Caco-2 (cell line): ENCODE data around the gene KHSRP. TPM values are rescaled to one million over a fixed set of nuclear protein-coding genes. Genes with fewer than 3 reads are reported as not detected.
"Not testable (repeated sequence)": the region's sequence is repeated elsewhere in the genome, so short reads cannot be mapped to it uniquely, and the experiment has no call there.

Experiments used
- BruUV-seq: library from RNA; stranded (reverse); fragments of 400-500 nt; replicated peaks from 2 replicates; lab custom pipeline; 2021; lab: Mats Ljungman, UMichigan
- CTCF ChIA-PET: fragments of 300-600 bp; sonication (Branson Sonifier 250); formaldehyde crosslinking; loops from one replicate; lab custom pipeline; 2022; ENCODE audit warnings: antibody characterized with exemption; lab: Charles Lee
- POLR2A ChIA-PET: fragments of 300-600 bp; sonication (Branson Sonifier 250); formaldehyde crosslinking; loops from one replicate; lab custom pipeline; 2022; ENCODE audit warnings: antibody characterized with exemption; lab: Charles Lee
- DNase-seq, 2 experiments: peaks; one replicate each; pipeline versions ENCODE4 v3.0.0 to v3.0.0-alpha.2; 2020 to 2022
- H3K27me3 ChIP-seq: replicated peaks from 2 replicates; pipeline ENCODE4 v1.6.0; 2011; ENCODE audit warnings: low read length; ENCODE audit not compliant: control insufficient read depth, insufficient read depth
- H3K36me3 ChIP-seq: 2 replicates; pipeline ENCODE4 v1.5.1; 2011; ENCODE audit warnings: low read length; ENCODE audit not compliant: control insufficient read depth, insufficient read depth
- H3K4me1 ChIP-seq: fragments of 250-450 bp; sonication (Bioruptor Pico); 2 replicates; pipeline ENCODE4 v1.5.1; 2020; ENCODE audit warnings: mild to moderate bottlenecking
- H3K4me3 ChIP-seq: 2 replicates; pipeline ENCODE4 v1.5.1; 2011; ENCODE audit warnings: low read depth, mild to moderate bottlenecking, control low read depth, low read length
- H3K9me3 ChIP-seq: fragments of 250-450 bp; sonication (Bioruptor Pico); 2 replicates; pipeline ENCODE4 v1.5.1; 2020; ENCODE audit warnings: mild to moderate bottlenecking, moderate library complexity
- H3K27ac Mint-ChIP-seq: one replicate; pipeline ENCODE4 v1.8.0; 2022; ENCODE audit warnings: mixed read lengths; ENCODE audit not compliant: unreplicated experiment
- H3K27me3 Mint-ChIP-seq: one replicate; pipeline ENCODE4 v1.8.0; 2022; ENCODE audit warnings: mixed read lengths; ENCODE audit not compliant: insufficient read depth, unreplicated experiment
- H3K36me3 Mint-ChIP-seq: one replicate; pipeline ENCODE4 v1.8.0; 2022; ENCODE audit warnings: mild to moderate bottlenecking, mixed read lengths; ENCODE audit not compliant: insufficient read depth, unreplicated experiment
- H3K4me1 Mint-ChIP-seq: one replicate; pipeline ENCODE4 v1.8.0; 2022; ENCODE audit warnings: low read depth, mixed read lengths; ENCODE audit not compliant: unreplicated experiment
- H3K4me3 Mint-ChIP-seq: one replicate; pipeline ENCODE4 v1.8.0; 2022; ENCODE audit warnings: mild to moderate bottlenecking, moderate library complexity, mixed read lengths; ENCODE audit not compliant: unreplicated experiment
- H3K9me3 Mint-ChIP-seq: one replicate; pipeline ENCODE4 v1.8.0; 2022; ENCODE audit warnings: mixed read lengths; ENCODE audit not compliant: unreplicated experiment
- intact Hi-C: fragments of 100-400 bp; cut with micrococcal nuclease; formaldehyde crosslinking; loops from one replicate; pipeline ENCODE4 v1.10.0; 2022; ENCODE audit not compliant: unreplicated experiment
- total RNA-seq: library from RNA; stranded (reverse); gene quantifications from 2 replicates; pipeline ENCODE4 v1.2.3, GENCODE V29; 2022
- TF ChIP-seq, protein P1 (sequence below), 2 experiments: fragments of 200-600 bp in 1 of 2; IDR thresholded peaks; 1 replicate in 1 of 2; 2 replicates in 1 of 2; pipeline versions ENCODE4 v1.5.1 to v1.8.0; 2011 to 2022; ENCODE audit warnings: antibody characterized with exemption in 1 of 2, control low read depth in 1 of 2, inconsistent platforms in 1 of 2, low read depth in 1 of 2, low read length in 1 of 2, mild to moderate bottlenecking in 1 of 2, moderate library complexity in 1 of 2; ENCODE audit not compliant: insufficient read depth in 1 of 2, severe bottlenecking in 1 of 2, unreplicated experiment in 1 of 2

The KHSRP gene
- total RNA-seq, 1 experiment from 2014 or later, result 610 TPM

DNA sequence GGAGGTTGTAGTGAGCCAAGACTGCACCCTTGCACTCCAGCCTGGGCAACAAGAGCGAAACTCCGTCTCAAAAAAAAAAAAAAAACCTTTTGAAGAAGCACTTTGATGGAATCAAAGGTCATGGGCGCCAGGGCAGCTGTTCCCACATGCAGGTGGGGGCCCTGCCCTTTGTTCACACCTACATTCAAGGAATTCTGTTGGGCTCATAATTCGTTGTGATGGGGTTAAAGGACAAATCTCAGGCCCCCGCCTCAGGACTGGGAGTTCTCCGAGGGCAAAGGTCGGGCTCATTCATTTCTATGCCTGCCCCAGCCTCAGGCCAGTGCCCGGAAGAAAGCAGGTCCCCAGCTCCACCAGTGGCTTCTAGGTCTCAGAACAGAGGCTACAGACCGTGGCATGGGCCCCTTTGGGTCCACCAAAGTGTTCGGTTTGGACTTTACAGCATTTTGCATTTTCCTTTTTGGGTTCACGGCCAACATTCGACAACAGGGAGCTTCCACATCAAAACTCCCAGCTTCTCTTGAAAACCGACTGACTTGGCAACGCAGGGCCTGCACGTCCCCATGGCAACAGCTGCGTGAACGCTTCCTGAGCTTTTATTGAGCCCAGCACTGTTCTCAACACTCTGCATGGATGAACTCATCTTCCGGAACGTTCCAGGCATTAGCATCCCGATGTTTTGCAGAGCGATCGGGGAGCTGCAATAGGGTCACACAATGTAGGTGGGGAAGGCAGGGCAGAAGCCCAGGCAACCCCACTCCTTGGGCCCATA lies 21.6 kb downstream of the KHSRP start:
- intact Hi-C loops, result loop anchor here (1.0 kb wide), 2 partner anchors 10 to 30 kb away; partner anchors contain the start of gene GTF2F1
- Histone ChIP-seq H3K36me3 (no peaks in the 10 kb centered on the region), H3K4me1 (peaks cover 27% of the 10 kb centered on the region), H3K4me3 (peak overlapping the region; percentile 30), H3K27me3 (no peaks in the 10 kb centered on the region), H3K9me3 (no peaks in the 10 kb centered on the region)
- Mint-ChIP-seq H3K9me3 (no peaks in the 10 kb centered on the region), H3K4me1 (peaks cover 6% of the 10 kb centered on the region), H3K36me3 (no peaks in the 10 kb centered on the region), H3K4me3 (peak overlapping the region; percentile 70), H3K27me3 (no peaks in the 10 kb centered on the region), H3K27ac (peak overlapping the region; percentile 98)
- ChIA-PET POLR2A (interaction anchor here (0.5 to 2.6 kb wide), 9 partner anchors 10 to 315 kb away, joined by 3 to 25 read pairs (median 6); partner anchors contain the start of genes ALKBH7, GTF2F1, KHSRP and PSPN), CTCF (interaction anchor here (0.6 to 1.2 kb wide), 5 partner anchors 9 to 31 kb away, joined by 3 read pairs; partner anchors contain the start of gene ALKBH7)
- TF ChIP-seq, protein P1, sequence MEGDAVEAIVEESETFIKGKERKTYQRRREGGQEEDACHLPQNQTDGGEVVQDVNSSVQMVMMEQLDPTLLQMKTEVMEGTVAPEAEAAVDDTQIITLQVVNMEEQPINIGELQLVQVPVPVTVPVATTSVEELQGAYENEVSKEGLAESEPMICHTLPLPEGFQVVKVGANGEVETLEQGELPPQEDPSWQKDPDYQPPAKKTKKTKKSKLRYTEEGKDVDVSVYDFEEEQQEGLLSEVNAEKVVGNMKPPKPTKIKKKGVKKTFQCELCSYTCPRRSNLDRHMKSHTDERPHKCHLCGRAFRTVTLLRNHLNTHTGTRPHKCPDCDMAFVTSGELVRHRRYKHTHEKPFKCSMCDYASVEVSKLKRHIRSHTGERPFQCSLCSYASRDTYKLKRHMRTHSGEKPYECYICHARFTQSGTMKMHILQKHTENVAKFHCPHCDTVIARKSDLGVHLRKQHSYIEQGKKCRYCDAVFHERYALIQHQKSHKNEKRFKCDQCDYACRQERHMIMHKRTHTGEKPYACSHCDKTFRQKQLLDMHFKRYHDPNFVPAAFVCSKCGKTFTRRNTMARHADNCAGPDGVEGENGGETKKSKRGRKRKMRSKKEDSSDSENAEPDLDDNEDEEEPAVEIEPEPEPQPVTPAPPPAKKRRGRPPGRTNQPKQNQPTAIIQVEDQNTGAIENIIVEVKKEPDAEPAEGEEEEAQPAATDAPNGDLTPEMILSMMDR (IDR thresholded peaks at IDR 0.05; ENCODE audit: insufficient read depth in 1 of 2, low read depth in 1 of 2, low read length in 1 of 2, severe bottlenecking in 1 of 2, unreplicated experiment in 1 of 2), result no peak
- BruUV-seq, result TSS peak; percentile 93
- peak; percentile 93 to 96 for DNase-seq

DNA sequence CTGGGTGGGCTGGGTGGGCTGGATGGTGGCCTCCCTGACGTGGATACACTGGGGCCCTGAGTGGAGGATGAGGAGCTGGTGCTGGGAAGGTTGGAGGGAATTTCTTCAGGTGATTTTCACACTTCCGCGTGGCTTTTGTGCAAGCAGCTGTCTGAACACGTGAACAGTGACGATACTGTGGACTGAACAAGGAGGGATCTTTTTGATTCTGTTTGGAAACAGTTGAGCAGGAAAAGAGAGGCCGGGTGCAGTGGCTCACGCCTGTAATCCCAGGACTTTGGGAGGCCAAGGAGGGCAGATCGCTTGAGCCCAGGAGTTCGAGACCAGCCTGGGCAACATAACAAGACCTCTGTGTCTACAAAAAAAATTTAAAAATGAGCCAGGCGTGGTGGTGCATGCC lies 22.6 kb downstream of the KHSRP start:
- no peaks in the 10 kb centered on the region for H3K36me3 ChIP-seq
- TF ChIP-seq, protein P1 (IDR thresholded peaks at IDR 0.05; ENCODE audit: insufficient read depth in 1 of 2, low read depth in 1 of 2, low read length in 1 of 2, severe bottlenecking in 1 of 2, unreplicated experiment in 1 of 2), result no peak
- Mint-ChIP-seq H3K9me3 (no peaks in the 10 kb centered on the region), H3K4me3 (peak overlapping the region; percentile 70), H3K27me3 (no peaks in the 10 kb centered on the region), H3K4me1 (peaks cover 6% of the 10 kb centered on the region), H3K27ac (peak overlapping the region; percentile 98), H3K36me3 (no peaks in the 10 kb centered on the region)
- POLR2A ChIA-PET, result interaction anchor here (0.6 to 2.6 kb wide), 5 partner anchors 9 to 314 kb away, joined by 6 to 25 read pairs (median 20); partner anchors contain the start of genes ALKBH7, GTF2F1 and KHSRP
- BruUV-seq, result no TSS peak
- peaks cover 27% of the 10 kb centered on the region for H3K4me1 ChIP-seq
- H3K4me3 ChIP-seq, result peak overlapping the region; percentile 27
- CTCF ChIA-PET, result interaction anchor here (0.8 to 1.2 kb wide), 2 partner anchors 8 to 30 kb away, joined by 3 read pairs; partner anchors contain the start of gene ALKBH7
- no peak for DNase-seq
- H3K9me3 ChIP-seq, result no peaks in the 10 kb centered on the region
- no peaks in the 10 kb centered on the region for H3K27me3 ChIP-seq
- intact Hi-C loops, result no loop called here

DNA sequence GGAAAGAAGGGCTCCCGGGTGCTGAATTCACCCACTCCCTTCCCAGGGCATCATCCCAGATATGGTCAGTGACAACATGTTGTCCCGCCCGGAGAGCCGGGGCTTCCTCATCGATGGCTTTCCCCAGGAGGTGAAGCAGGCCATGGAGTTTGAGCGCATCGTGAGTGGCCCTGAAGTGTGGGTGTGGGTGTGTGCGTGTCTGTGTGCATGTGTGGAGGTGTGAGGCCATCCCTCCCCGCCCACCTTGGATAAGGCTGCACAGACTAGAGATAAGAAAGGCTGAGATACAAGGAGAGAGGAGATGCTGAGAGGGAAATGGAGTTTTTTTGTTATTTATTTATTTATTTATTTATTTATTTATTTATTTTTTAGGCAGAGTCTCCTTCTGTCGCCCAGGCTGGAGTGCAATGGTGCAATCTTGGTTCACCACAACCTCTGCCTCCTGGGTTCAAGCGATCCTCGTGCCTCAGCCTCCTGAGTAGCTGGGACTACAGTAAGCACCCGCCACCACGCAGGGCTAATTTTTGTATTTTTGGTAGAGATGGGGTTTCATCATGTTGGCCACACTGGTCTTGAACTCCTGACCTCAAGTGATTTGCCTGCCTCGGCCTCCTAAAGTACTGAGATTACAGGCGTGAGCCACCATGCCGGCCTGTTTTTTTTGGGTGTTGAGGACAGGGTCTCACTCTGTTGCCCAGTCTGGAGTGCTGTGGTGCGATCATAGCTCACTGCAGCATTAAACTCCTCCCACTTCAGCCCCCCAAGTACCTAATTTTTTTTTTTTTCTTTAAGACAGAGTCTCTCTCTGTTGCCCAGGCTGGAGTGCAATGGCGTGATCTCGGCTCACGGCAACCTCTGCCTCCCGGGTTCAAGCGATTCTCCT lies 24.3 kb downstream of the KHSRP start:
- H3K27me3 ChIP-seq, H3K9me3 ChIP-seq, BruUV-seq, H3K4me1 Mint-ChIP-seq, POLR2A ChIA-PET, intact Hi-C loops, H3K9me3 Mint-ChIP-seq, H3K27me3 Mint-ChIP-seq, H3K36me3 Mint-ChIP-seq, DNase-seq, CTCF ChIA-PET, H3K36me3 ChIP-seq, H3K4me3 ChIP-seq: not testable (repeated sequence)
- peaks cover 27% of the 10 kb centered on the region for H3K4me1 ChIP-seq
- Mint-ChIP-seq H3K27ac (peak overlapping the region; percentile 10), H3K4me3 (peak overlapping the region; percentile 29)
